GM12878 (cell line): Measurements from ENCODE around the gene IGFBP6.

ENCODE experiments used
- CREB1 ChIP-seq: IDR thresholded peaks from 2 replicates; pipeline ENCODE4 v1.6.1; 2012; ENCODE audit warnings: low read depth, mild to moderate bottlenecking, inconsistent platforms
- EGR1 ChIP-seq, 2 experiments: IDR thresholded peaks; 1 replicate in 1 of 2; 2 replicates in 1 of 2; pipeline ENCODE4 v1.6.1; 2011 to 2012; ENCODE audit warnings: low read depth in 2 of 2, low read length in 2 of 2, borderline replicate concordance in 1 of 2, mild to moderate bottlenecking in 1 of 2, moderate library complexity in 1 of 2
- ETV6 ChIP-seq, 2 experiments: fragments of 450-650 bp in 1 of 2; IDR thresholded peaks in 1 of 2; conservative IDR thresholded peaks in 1 of 2; 2 replicates each; pipeline ENCODE4 v1.6.1; 2014; ENCODE audit warnings: antibody characterized with exemption in 1 of 2, borderline replicate concordance in 1 of 2, low read depth in 1 of 2, mild to moderate bottlenecking in 1 of 2, moderate library complexity in 1 of 2
- EZH2 ChIP-seq: IDR thresholded peaks from 2 replicates; pipeline ENCODE4 v1.6.1; 2012; ENCODE audit warnings: low read depth, mild to moderate bottlenecking, control low read depth, inconsistent platforms, low read length, borderline replicate concordance; ENCODE audit not compliant: control insufficient read depth
- MAX ChIP-seq: IDR thresholded peaks from 2 replicates; pipeline ENCODE4 v1.6.1; 2012; ENCODE audit warnings: low read depth, low read length, improper control_type of control experiment
- NFXL1 ChIP-seq: fragments of 450-650 bp; IDR thresholded peaks from 2 replicates; pipeline ENCODE4 v1.6.1; 2017; ENCODE audit warnings: antibody characterized with exemption, mild to moderate bottlenecking, borderline replicate concordance
- POLR2A ChIP-seq: IDR thresholded peaks from 2 replicates; pipeline ENCODE4 v1.6.1; 2011; ENCODE audit warnings: low read depth, mild to moderate bottlenecking, low read length
- POLR2AphosphoS5 ChIP-seq: IDR thresholded peaks from 2 replicates; pipeline ENCODE4 v1.6.1; 2011; ENCODE audit warnings: mild to moderate bottlenecking, low read length, inconsistent platforms
- REST ChIP-seq: IDR thresholded peaks from 2 replicates; pipeline ENCODE4 v1.6.1; 2012; ENCODE audit warnings: mild to moderate bottlenecking, low read depth, low read length
- SMC3 ChIP-seq: IDR thresholded peaks from 2 replicates; pipeline ENCODE4 v1.6.1; 2011; ENCODE audit warnings: low read length, improper control_type of control experiment, borderline replicate concordance
- TARDBP ChIP-seq: IDR thresholded peaks from 2 replicates; pipeline ENCODE4 v1.6.1; 2016; ENCODE audit warnings: borderline replicate concordance
- TF ChIP-seq, protein P1 (sequence below), 3 experiments: IDR thresholded peaks in 2 of 3; conservative IDR thresholded peaks in 1 of 3; 2 replicates each; pipeline ENCODE4 v1.5.1; 2011; ENCODE audit warnings: low read depth in 3 of 3, low read length in 3 of 3, mild to moderate bottlenecking in 3 of 3, control low read depth in 2 of 3, moderate library complexity in 2 of 3, inconsistent platforms in 1 of 3, mixed read lengths in 1 of 3; ENCODE audit not compliant: control insufficient read depth in 2 of 3, insufficient read depth in 1 of 3; ENCODE audit errors: extremely low read depth in 1 of 3

- no peak for TF ChIP-seq ETV6 (conservative IDR thresholded peaks at IDR 0.05 in 1 of 2, IDR thresholded peaks at IDR 0.05 in 1 of 2; ENCODE audit: borderline replicate concordance in 1 of 2, low read depth in 1 of 2)
- TF ChIP-seq, protein P1, sequence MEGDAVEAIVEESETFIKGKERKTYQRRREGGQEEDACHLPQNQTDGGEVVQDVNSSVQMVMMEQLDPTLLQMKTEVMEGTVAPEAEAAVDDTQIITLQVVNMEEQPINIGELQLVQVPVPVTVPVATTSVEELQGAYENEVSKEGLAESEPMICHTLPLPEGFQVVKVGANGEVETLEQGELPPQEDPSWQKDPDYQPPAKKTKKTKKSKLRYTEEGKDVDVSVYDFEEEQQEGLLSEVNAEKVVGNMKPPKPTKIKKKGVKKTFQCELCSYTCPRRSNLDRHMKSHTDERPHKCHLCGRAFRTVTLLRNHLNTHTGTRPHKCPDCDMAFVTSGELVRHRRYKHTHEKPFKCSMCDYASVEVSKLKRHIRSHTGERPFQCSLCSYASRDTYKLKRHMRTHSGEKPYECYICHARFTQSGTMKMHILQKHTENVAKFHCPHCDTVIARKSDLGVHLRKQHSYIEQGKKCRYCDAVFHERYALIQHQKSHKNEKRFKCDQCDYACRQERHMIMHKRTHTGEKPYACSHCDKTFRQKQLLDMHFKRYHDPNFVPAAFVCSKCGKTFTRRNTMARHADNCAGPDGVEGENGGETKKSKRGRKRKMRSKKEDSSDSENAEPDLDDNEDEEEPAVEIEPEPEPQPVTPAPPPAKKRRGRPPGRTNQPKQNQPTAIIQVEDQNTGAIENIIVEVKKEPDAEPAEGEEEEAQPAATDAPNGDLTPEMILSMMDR (IDR thresholded peaks at IDR 0.05 in 2 of 3, conservative IDR thresholded peaks at IDR 0.05 in 1 of 3; ENCODE audit: control insufficient read depth in 2 of 3, extremely low read depth in 1 of 3, insufficient read depth in 1 of 3, low read depth in 3 of 3, low read length in 3 of 3): no peak
- no peak for TF ChIP-seq REST
- no peak for TF ChIP-seq EZH2
- TF ChIP-seq MAX: no peak
- no peak for TF ChIP-seq EGR1 (IDR thresholded peaks at IDR 0.05; ENCODE audit: borderline replicate concordance in 1 of 2, low read depth in 2 of 2, low read length in 2 of 2)
- TF ChIP-seq POLR2A: no peak
- no peak for TF ChIP-seq CREB1
- no peak for TF ChIP-seq SMC3
- TF ChIP-seq TARDBP: no peak
- TF ChIP-seq POLR2AphosphoS5: no peak
- TF ChIP-seq NFXL1: no peak
These were observed 30.1 kb upstream of the IGFBP6 start for GRCh38 chr12:53067074-53067992.
